GM19455 (cell line): ENCODE data around the gene FN3K.

Experiments
- ATAC-seq: cut with Tn5 transposase; IDR thresholded peaks from one replicate; pipeline ENCODE4 v1.9.1; 2021; ENCODE audit not compliant: unreplicated experiment

Gene FN3K

GRCh38 chr17:82703036-82703745 is 32.2 kb upstream of the FN3K start:
- no peak for ATAC-seq

- no peak for ATAC-seq
Observed at GRCh38 chr17:82703935-82704865, 31.2 kb upstream of the FN3K start.

- no peak for ATAC-seq
Observed at GRCh38 chr17:82704886-82705285, 30.5 kb upstream of the FN3K start.

GRCh38 chr17:82705756-82706155 is 29.7 kb upstream of the FN3K start:
- no peak for ATAC-seq

- no peak for ATAC-seq
Observed at GRCh38 chr17:82709024-82709675, 26.3 kb upstream of the FN3K start.

GRCh38 chr17:82709676-82710498 is 25.5 kb upstream of the FN3K start:
- ATAC-seq = no peak

- ATAC-seq = no peak
Observed at GRCh38 chr17:82710499-82711232, 24.7 kb upstream of the FN3K start.

- no peak for ATAC-seq
Observed at GRCh38 chr17:82713071-82713723, 22.2 kb upstream of the FN3K start.

GRCh38 chr17:82716203-82717010 is 19.0 kb upstream of the FN3K start, which contains the start of gene FN3KRP:
Gene FN3KRP (plus strand): TSS chr17:82716706. CDS start chr17:82716756, 50 bp downstream.
- peak; percentile 69 for ATAC-seq

GRCh38 chr17:82718986-82719685 is 16.3 kb upstream of the FN3K start:
- ATAC-seq = no peak

GRCh38 chr17:82720204-82720603 is 15.2 kb upstream of the FN3K start:
- ATAC-seq = no peak

- no peak for ATAC-seq
Observed at GRCh38 chr17:82722341-82723013, 12.9 kb upstream of the FN3K start.

- no peak for ATAC-seq
Observed at GRCh38 chr17:82723169-82723807, 12.1 kb upstream of the FN3K start.

- ATAC-seq = no peak
Observed at GRCh38 chr17:82726427-82726826, 9.0 kb upstream of the FN3K start.

GRCh38 chr17:82729479-82730260 is 5.7 kb upstream of the FN3K start:
- no peak for ATAC-seq

GRCh38 chr17:82732118-82732743 is 3.2 kb upstream of the FN3K start:
- no peak for ATAC-seq
